SKM-1 (cell line): ENCODE results near the gene BRMS1.
A peak's percentile ranks its signal among the peaks of the same experiment; 100 is the strongest.
"Not testable (repeated sequence)": the region's sequence is repeated elsewhere in the genome, so short reads cannot be mapped to it uniquely, and the experiment has no call there.

ENCODE experiments used
- DNase-seq: peaks from one replicate; lab custom pipeline; 2025; ENCODE audit not compliant: unreplicated experiment; lab: John Stamatoyannopoulos, UW

Gene BRMS1

GRCh38 chr11:66363187-66363601, 18.3 kb upstream of the BRMS1 start:
- DNase-seq: no peak

- no peak for DNase-seq
These were observed 17.7 kb upstream of the BRMS1 start for GRCh38 chr11:66362481-66363147.

- DNase-seq: no peak
These were observed 16.6 kb upstream of the BRMS1 start for GRCh38 chr11:66361502-66361941.

GRCh38 chr11:66360406-66361073, 15.6 kb upstream of the BRMS1 start:
- no peak for DNase-seq

- DNase-seq: no peak
These were observed 14.8 kb upstream of the BRMS1 start for GRCh38 chr11:66359662-66360087.

GRCh38 chr11:66350560-66351235, 5.8 kb upstream of the BRMS1 start:
- not testable (repeated sequence) for DNase-seq

GRCh38 chr11:66349084-66349386, 4.1 kb upstream of the BRMS1 start:
- DNase-seq: no peak

- DNase-seq: peak; percentile 83
These were observed 2.7 kb upstream of the BRMS1 start, which contains the start of gene B4GAT1 for GRCh38 chr11:66347425-66348276. Gene B4GAT1 (minus strand): TSS chr11:66347629. CDS start chr11:66347545, 84 bp downstream.

GRCh38 chr11:66346476-66347424, 1.8 kb upstream of the BRMS1 start:
- no peak for DNase-seq

- no peak for DNase-seq
These were observed 379 bp upstream of the BRMS1 start for GRCh38 chr11:66345316-66345649.

- no peak for DNase-seq
These were observed 1.7 kb downstream of the BRMS1 start for GRCh38 chr11:66343176-66343575.

GRCh38 chr11:66341502-66342126, 3.3 kb downstream of the BRMS1 start:
- no peak for DNase-seq

- no peak for DNase-seq
These were observed 4.1 kb downstream of the BRMS1 start for GRCh38 chr11:66340596-66341501.

- DNase-seq: no peak
These were observed 5.0 kb downstream of the BRMS1 start for GRCh38 chr11:66339686-66340483.

GRCh38 chr11:66339162-66339675, 5.7 kb downstream of the BRMS1 start:
- no peak for DNase-seq

GRCh38 chr11:66338276-66339161, 6.4 kb downstream of the BRMS1 start:
- DNase-seq: no peak
